C4-2B (cell line): ENCODE data around the gene CALY.

Source experiments
- H3K27ac ChIP-seq: fragments of 450-650 bp; 2 replicates; pipeline ENCODE4 v1.5.1; 2017
- ZFX ChIP-seq: fragments of 450-650 bp; IDR thresholded peaks from 2 replicates; pipeline ENCODE4 v1.6.1; 2017
- TF ChIP-seq, protein P1 (sequence below): fragments of 450-650 bp; conservative IDR thresholded peaks from 2 replicates; pipeline ENCODE4 v1.5.1; 2017; ENCODE audit warnings: mild to moderate bottlenecking

The CALY gene

GRCh38 chr10:133336577-133337369 lies at the start of gene CALY:
Gene CALY (minus strand): TSS chr10:133336896. CDS start chr10:133328989, 7,907 bp downstream.
- no peak within 1 kb of the TSS for H3K27ac ChIP-seq
- TF ChIP-seq ZFX, result no peak
- TF ChIP-seq, protein P1, sequence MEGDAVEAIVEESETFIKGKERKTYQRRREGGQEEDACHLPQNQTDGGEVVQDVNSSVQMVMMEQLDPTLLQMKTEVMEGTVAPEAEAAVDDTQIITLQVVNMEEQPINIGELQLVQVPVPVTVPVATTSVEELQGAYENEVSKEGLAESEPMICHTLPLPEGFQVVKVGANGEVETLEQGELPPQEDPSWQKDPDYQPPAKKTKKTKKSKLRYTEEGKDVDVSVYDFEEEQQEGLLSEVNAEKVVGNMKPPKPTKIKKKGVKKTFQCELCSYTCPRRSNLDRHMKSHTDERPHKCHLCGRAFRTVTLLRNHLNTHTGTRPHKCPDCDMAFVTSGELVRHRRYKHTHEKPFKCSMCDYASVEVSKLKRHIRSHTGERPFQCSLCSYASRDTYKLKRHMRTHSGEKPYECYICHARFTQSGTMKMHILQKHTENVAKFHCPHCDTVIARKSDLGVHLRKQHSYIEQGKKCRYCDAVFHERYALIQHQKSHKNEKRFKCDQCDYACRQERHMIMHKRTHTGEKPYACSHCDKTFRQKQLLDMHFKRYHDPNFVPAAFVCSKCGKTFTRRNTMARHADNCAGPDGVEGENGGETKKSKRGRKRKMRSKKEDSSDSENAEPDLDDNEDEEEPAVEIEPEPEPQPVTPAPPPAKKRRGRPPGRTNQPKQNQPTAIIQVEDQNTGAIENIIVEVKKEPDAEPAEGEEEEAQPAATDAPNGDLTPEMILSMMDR, result no peak

DNA sequence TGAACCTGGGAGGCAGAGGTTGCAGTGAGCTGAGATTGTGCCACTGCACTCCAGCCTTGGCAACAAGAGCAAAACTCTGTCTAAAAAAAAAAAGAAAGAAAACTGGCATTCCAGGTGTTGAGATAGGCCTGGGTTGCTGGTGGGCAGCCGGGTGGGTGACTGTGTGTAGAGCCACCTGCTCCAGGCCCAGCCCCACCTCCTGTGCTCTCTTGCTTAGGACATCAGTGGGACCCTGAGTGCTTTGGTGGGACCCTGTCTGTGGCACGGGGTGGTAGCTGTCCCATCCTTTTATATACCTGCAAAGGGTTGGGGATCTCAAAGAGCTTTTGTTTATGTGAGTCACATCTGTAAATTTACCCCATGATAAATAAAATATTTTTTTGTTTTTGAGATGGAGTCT lies 48.5 kb upstream of the CALY start:
- no peak overlapping the region for H3K27ac ChIP-seq
- no peak for TF ChIP-seq ZFX
- TF ChIP-seq, protein P1, result no peak

DNA sequence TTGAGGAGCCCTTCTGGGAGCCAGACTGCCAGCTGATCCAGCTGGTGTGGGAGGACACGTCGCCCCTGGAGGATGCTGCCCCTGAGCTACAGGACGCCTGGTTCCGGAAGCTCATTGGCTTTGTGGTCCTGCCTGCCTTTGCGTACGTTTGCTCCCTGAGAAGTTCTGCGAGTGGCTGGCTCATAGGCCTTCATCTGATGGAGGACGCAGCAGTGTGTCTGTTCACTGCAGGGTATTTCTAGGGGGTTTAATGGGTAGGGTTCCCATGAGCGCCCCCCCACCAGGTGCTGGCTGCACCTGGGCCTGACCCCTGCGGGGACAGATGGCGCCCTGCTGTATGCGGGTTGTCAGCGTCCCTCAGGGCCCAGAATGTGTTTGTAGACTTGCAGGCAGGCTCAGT lies 47.4 kb upstream of the CALY start:
- TF ChIP-seq ZFX, result no peak
- TF ChIP-seq, protein P1, result no peak
- no peak overlapping the region for H3K27ac ChIP-seq

- no peak overlapping the region for H3K27ac ChIP-seq
- TF ChIP-seq, protein P1, result no peak
- no peak for TF ChIP-seq ZFX
Observed at GRCh38 chr10:133383551-133383950, 46.9 kb upstream of the CALY start.

DNA sequence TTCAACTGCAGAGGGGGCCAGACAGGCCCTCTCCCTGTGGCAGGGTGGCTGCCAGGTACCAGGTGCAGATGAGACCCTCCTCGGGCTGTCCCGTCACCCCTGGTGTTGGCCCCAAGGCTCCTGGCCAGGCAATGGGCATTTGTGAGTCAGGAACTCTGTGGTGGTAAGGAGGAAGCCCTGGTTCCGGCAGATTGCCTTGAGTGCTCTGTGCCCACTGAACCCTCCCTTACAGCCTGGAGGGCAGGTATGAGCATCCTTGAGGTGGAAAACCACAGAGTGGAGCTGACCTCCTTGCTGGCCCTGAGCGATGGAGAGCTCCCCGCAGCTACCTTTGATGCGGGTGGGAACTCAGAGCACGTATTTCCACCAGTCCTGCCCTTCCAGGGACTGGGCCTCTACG lies 44.3 kb upstream of the CALY start:
- no peak overlapping the region for H3K27ac ChIP-seq
- TF ChIP-seq, protein P1, result no peak
- TF ChIP-seq ZFX, result no peak

DNA sequence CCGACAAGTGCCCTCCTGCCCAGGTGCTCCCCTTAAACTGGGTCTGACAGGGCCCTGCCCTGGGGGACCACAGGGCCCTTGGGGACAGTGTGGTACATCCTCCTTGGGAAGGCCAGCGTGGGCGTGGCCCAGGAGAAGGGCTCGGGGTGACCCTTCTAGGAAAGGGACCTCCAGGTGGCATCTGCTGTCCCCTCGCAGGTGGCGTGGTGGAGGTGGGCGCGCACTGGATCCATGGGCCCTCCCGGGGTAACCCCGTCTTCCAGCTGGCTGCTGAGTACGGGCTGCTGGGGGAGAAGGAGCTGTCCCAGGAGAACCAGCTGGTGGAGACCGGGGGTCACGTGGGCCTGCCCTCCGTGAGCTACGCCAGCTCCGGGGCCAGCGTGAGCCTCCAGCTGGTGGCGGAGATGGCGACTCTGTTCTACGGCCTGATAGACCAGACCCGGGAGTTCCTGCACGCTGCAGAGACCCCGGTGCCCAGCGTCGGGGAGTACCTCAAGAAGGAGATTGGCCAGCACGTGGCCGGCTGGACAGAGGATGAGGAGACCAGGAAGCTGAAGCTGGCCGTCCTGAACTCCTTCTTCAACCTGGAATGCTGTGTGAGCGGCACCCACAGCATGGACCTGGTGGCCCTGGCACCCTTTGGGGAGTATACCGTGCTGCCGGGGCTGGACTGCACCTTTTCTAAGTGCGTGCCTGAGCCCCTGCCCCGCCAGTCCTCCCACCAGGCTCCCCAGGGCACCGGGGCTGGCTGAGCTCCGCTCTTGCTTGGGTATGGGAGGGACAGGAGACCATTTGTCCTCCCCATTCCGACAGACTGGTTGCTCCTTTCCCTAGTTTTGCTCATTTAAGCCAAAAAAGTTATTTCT lies 43.3 kb upstream of the CALY start:
- H3K27ac ChIP-seq, result peak overlapping the region; percentile 46; the same call in 1 of the 2 replicates
- TF ChIP-seq, protein P1, result no peak
- TF ChIP-seq ZFX, result no peak
